GM18867 (cell line): ENCODE data around the gene APPL2.

Experiments
- ATAC-seq: cut with Tn5 transposase; IDR thresholded peaks from one replicate; pipeline ENCODE4 v1.9.1; 2021; ENCODE audit warnings: mild to moderate bottlenecking, moderate library complexity; ENCODE audit not compliant: unreplicated experiment

APPL2 gene

DNA sequence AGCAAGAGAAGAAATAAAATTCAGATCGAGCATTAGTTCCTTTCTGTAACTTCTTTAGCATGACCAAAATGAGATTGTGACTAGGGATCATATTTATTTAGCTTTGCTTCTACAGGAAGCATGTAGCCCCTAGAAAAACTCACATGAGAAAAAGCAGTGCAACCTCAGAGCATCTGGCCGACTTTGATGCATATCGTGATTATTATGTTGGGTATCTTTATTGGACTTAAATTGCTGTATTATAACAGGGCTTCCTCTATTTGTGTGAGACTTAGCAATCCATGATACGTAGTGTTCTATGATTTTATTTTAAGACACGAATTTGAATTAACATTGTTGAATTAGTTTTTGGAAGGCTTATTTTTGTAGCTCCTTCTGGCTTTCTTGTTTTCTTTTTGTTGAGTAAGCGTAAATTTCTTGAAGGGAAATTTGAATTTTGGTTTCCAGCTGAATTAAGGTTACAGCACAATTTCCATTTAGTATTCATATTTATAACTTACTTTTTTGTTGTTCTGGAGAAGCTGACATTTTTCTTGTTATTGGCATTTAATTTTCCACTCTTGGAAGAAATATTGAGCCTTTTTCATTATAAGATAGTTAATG lies 94.6 kb downstream of the APPL2 start:
- ATAC-seq: no peak

GRCh38 chr12:105138248-105138647 lies 97.7 kb downstream of the APPL2 start:
- no peak for ATAC-seq
